Activated B cell treated with CpG ODN at 0.5 μM for 24 hours (primary cell): Measurements from ENCODE around the gene PDCD2L. TPM values are rescaled to one million over a fixed set of nuclear protein-coding genes. Genes with fewer than 3 reads are reported as not detected.
A peak's percentile ranks its signal among the peaks of the same experiment; 100 is the strongest.

Experiments used
- ATAC-seq: fragments of 200-7000 bp; cut with Tn5 transposase; one replicate; pipeline ENCODE4 v1.10.0; 2021; ENCODE audit warnings: low read depth, mild to moderate bottlenecking, moderate library complexity
- CTCF ChIA-PET: fragments of 350-600 bp; sonication (Branson Sonifier 250); formaldehyde crosslinking; loops from one replicate; lab custom pipeline; 2021; ENCODE audit warnings: antibody characterized with exemption; lab: Charles Lee
- POLR2A ChIA-PET: fragments of 350-600 bp; sonication (Branson Sonifier 250); formaldehyde crosslinking; loops from one replicate; lab custom pipeline; 2021; ENCODE audit warnings: antibody characterized with exemption; lab: Charles Lee
- DNase-seq: peaks from one replicate; pipeline ENCODE4 v3.0.0; 2022
- H3K27ac Mint-ChIP-seq: one replicate; pipeline ENCODE4 v1.8.0; 2020; ENCODE audit warnings: mixed read lengths
- H3K27me3 Mint-ChIP-seq: one replicate; pipeline ENCODE4 v1.8.0; 2021; ENCODE audit warnings: mixed read lengths
- H3K36me3 Mint-ChIP-seq: one replicate; pipeline ENCODE4 v1.8.0; 2021; ENCODE audit warnings: low read depth, mixed read lengths
- H3K4me1 Mint-ChIP-seq: one replicate; pipeline ENCODE4 v1.8.0; 2021; ENCODE audit warnings: mixed read lengths
- H3K4me3 Mint-ChIP-seq: one replicate; pipeline ENCODE4 v1.8.0; 2020; ENCODE audit warnings: mild to moderate bottlenecking, mixed read lengths
- H3K9me3 Mint-ChIP-seq: one replicate; pipeline ENCODE4 v1.8.0; 2020; ENCODE audit warnings: mixed read lengths
- CTCF ChIP-seq: fragments of 200-600 bp; IDR thresholded peaks from one replicate; pipeline ENCODE4 v1.8.0; 2022; ENCODE audit warnings: antibody characterized with exemption, mild to moderate bottlenecking
- intact Hi-C: fragments of 100-400 bp; cut with micrococcal nuclease; formaldehyde crosslinking; loops from one replicate; pipeline ENCODE4 v1.15.1; 2024
- total RNA-seq: library from RNA; stranded (reverse); gene quantifications from 2 replicates; pipeline ENCODE4 v1.2.3, GENCODE V29; 2022

The PDCD2L gene, protein sequence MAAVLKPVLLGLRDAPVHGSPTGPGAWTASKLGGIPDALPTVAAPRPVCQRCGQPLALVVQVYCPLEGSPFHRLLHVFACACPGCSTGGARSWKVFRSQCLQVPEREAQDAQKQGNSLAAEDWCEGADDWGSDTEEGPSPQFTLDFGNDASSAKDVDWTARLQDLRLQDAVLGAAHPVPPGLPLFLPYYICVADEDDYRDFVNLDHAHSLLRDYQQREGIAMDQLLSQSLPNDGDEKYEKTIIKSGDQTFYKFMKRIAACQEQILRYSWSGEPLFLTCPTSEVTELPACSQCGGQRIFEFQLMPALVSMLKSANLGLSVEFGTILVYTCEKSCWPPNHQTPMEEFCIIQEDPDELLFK
- 13.4 and 18.6 TPM in 2 replicates for total RNA-seq

DNA sequence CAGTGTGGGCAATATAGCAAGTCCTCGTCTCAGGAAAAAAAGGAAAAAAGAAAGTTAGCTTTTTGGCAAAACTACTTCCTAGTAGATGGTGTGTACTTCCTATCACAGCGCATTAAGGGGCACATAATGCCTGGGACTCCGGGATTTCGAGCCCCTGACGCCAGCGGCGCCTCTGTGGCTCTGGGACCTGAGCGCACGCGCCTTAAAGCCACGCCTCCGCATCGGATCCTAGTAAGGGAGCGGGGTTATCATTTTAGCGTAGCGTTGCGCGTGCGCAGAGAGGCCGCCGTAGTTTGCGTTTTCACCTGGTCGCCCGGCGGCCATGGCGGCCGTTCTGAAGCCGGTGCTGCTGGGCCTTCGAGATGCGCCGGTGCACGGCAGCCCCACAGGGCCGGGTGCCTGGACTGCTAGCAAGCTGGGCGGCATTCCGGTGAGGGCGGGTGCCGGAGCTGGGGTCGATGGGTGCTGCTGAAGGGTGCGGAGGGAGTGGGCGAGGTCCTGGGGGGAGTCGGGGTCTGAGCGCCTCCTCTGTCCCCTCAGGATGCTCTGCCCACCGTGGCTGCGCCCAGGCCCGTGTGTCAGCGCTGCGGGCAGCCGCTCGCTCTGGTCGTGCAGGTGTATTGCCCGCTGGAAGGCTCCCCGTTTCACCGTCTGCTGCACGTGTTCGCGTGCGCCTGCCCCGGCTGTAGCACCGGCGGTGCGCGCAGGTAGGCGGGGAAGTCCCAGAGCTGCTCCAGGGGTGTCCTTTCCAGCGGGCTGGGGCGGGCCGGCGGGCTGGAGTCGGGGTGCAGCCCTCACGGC, at the start of gene PDCD2L:
Gene PDCD2L, plus strand, starts transcription at position 291 of the 801 bp plus-strand sequence. Its CDS starts 32 bp downstream, at position 323.
- Mint-ChIP-seq H3K4me1 (peaks cover 22% of the 10 kb centered on the region), H3K36me3 (peaks cover 31% of the 10 kb centered on the region), H3K27me3 (no peaks in the 10 kb centered on the region), H3K27ac (peak within 1 kb of the TSS; percentile 85), H3K9me3 (no peaks in the 10 kb centered on the region), H3K4me3 (peak within 1 kb of the TSS; percentile 91)
- intact Hi-C loops: loop anchor here (1.0 kb wide), 2 partner anchors 26 to 45 kb away; no protein-coding TSS in a partner anchor
- no peak for TF ChIP-seq CTCF
- ChIA-PET POLR2A (interaction anchor here (1.2 to 1.3 kb wide), 2 partner anchors 24 to 39 kb away, joined by 3 to 6 read pairs; partner anchors contain the start of genes GPI and UBA2), CTCF (no interaction called here)
- ATAC-seq: peak; percentile 98
- peak; percentile 86 for DNase-seq

- no peak for ATAC-seq
- ChIA-PET POLR2A (interaction anchor here (1.5 kb wide), 1 partner anchor 9 kb away, joined by 3 read pairs; the partner anchor contains the start of gene GPI), CTCF (interaction anchor here (1.6 kb wide), 1 partner anchor 9 kb away, joined by 4 read pairs; no protein-coding TSS in a partner anchor)
- no peak overlapping the region for H3K27ac Mint-ChIP-seq
- no peak overlapping the region for H3K4me3 Mint-ChIP-seq
- intact Hi-C loops: no loop called here
- H3K27me3 Mint-ChIP-seq: no peaks in the 10 kb centered on the region
- peaks cover 24% of the 10 kb centered on the region for H3K4me1 Mint-ChIP-seq
- no peaks in the 10 kb centered on the region for H3K9me3 Mint-ChIP-seq
- no peak for TF ChIP-seq CTCF
- DNase-seq: no peak
- peaks cover 31% of the 10 kb centered on the region for H3K36me3 Mint-ChIP-seq
Observed at GRCh38 chr19:34355201-34355600, 49.0 kb upstream of the PDCD2L start.

DNA sequence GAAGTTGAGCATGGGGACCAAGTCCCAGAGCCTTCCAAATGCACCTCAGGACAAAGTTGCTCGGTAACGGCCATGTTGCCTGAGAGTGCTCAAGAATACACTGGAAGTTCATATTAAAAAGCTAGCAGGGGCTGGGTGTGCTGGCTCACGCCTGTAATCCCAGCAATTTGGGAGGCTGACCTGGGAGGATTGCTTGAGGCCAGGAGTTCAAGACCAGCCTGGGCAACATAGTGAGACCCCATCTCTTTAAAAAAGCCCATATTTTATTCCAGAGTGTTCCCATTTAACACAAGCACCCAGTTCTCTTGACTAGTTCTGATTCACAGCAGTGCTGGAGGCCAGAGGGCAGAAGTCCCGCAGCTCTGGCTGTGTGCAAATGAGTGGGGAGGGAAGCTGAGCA, 47.3 kb upstream of the PDCD2L start:
- H3K27me3 Mint-ChIP-seq: no peaks in the 10 kb centered on the region
- no peaks in the 10 kb centered on the region for H3K9me3 Mint-ChIP-seq
- TF ChIP-seq CTCF: no peak
- peaks cover 24% of the 10 kb centered on the region for H3K4me1 Mint-ChIP-seq
- DNase-seq: no peak
- peaks cover 23% of the 10 kb centered on the region for H3K36me3 Mint-ChIP-seq
- intact Hi-C loops: no loop called here
- POLR2A ChIA-PET: interaction anchor here (0.6 kb wide), 2 partner anchors 71 to 115 kb away, joined by 3 to 4 read pairs; partner anchors contain the start of gene UBA2
- no peak overlapping the region for H3K27ac Mint-ChIP-seq
- no peak for ATAC-seq
- no peak overlapping the region for H3K4me3 Mint-ChIP-seq
- CTCF ChIA-PET: no interaction called here

GRCh38 chr19:34357431-34357830, 46.8 kb upstream of the PDCD2L start:
- no peak for TF ChIP-seq CTCF
- Mint-ChIP-seq H3K4me3 (no peak overlapping the region), H3K4me1 (peaks cover 24% of the 10 kb centered on the region), H3K9me3 (no peaks in the 10 kb centered on the region), H3K27me3 (no peaks in the 10 kb centered on the region), H3K36me3 (peaks cover 17% of the 10 kb centered on the region), H3K27ac (no peak overlapping the region)
- POLR2A ChIA-PET: interaction anchor here (0.6 kb wide), 1 partner anchor 115 kb away, joined by 3 read pairs; no protein-coding TSS in a partner anchor
- ATAC-seq (no peak), DNase-seq (no peak)
- CTCF ChIA-PET: no interaction called here
- intact Hi-C loops: no loop called here
